Measurements from ENCODE around the gene SLIT1.

DNA sequence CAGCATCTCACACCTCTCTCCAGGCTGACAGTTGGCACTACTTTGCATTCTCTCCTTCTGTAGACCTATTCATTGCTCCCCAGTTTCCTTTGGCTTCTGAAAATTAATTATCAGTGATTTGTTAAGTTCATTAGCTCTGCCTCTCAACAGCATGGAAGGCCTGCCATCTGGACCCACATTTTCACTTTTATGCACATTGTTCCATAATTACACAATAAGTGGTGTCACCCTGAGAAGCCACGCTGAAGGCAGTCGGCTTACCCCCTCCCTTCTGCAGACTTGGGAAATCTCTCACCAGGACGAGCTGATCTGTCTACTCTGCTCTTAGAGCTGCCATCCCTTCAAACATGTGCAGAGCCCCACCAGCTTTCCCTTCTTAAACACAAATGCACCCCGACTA lies 64.7 kb downstream of the SLIT1 start:
- TF ChIP-seq, protein P1, sequence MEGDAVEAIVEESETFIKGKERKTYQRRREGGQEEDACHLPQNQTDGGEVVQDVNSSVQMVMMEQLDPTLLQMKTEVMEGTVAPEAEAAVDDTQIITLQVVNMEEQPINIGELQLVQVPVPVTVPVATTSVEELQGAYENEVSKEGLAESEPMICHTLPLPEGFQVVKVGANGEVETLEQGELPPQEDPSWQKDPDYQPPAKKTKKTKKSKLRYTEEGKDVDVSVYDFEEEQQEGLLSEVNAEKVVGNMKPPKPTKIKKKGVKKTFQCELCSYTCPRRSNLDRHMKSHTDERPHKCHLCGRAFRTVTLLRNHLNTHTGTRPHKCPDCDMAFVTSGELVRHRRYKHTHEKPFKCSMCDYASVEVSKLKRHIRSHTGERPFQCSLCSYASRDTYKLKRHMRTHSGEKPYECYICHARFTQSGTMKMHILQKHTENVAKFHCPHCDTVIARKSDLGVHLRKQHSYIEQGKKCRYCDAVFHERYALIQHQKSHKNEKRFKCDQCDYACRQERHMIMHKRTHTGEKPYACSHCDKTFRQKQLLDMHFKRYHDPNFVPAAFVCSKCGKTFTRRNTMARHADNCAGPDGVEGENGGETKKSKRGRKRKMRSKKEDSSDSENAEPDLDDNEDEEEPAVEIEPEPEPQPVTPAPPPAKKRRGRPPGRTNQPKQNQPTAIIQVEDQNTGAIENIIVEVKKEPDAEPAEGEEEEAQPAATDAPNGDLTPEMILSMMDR (IDR thresholded peaks at IDR 0.05; ENCODE audit: poor library complexity, severe bottlenecking): no peak
- TF ChIP-seq TAF1 (IDR thresholded peaks at IDR 0.05; ENCODE audit: low read depth) (no peak), SMC3 (conservative IDR thresholded peaks at IDR 0.05; ENCODE audit: poor library complexity) (no peak), EZH2 (IDR thresholded peaks at IDR 0.05; ENCODE audit: borderline replicate concordance, insufficient read depth, low read length, poor library complexity, severe bottlenecking) (no peak), MXI1 (conservative IDR thresholded peaks at IDR 0.05; ENCODE audit: poor library complexity, severe bottlenecking) (no peak), POLR2AphosphoS5 (IDR thresholded peaks at IDR 0.05) (no peak)

All from neural cell (in vitro differentiated cells).